HEK293 (cell line): ENCODE results near the gene PRKAG2.

Source experiments
- CTCF ChIP-seq: fragments of 450-650 bp; formaldehyde crosslinking; IDR thresholded peaks from 2 replicates; pipeline ENCODE4 v1.5.1; 2016; ENCODE audit warnings: missing biosample characterization, missing genetic modification characterization
- HOXA7 ChIP-seq: sonication (generic); formaldehyde crosslinking; IDR thresholded peaks from 2 replicates; pipeline ENCODE4 v1.8.1; 2022; ENCODE audit warnings: missing genetic modification reagents, borderline replicate concordance
- KLF1 ChIP-seq: fragments of 450-650 bp; formaldehyde crosslinking; IDR thresholded peaks from 2 replicates; pipeline ENCODE4 v1.5.1; 2016; ENCODE audit warnings: missing biosample characterization, missing genetic modification characterization
- REST ChIP-seq: fragments of 450-650 bp; formaldehyde crosslinking; IDR thresholded peaks from 2 replicates; pipeline ENCODE4 v1.5.1; 2016; ENCODE audit warnings: missing biosample characterization, missing genetic modification characterization
- ZBTB17 ChIP-seq: fragments of 450-650 bp; formaldehyde crosslinking; IDR thresholded peaks from 2 replicates; pipeline ENCODE4 v1.5.1; 2016; ENCODE audit warnings: missing biosample characterization, missing genetic modification characterization
- ZBTB26 ChIP-seq: fragments of 450-650 bp; formaldehyde crosslinking; optimal IDR thresholded peaks from 2 replicates; pipeline ENCODE3; 2016; ENCODE audit warnings: missing biosample characterization, mild to moderate bottlenecking, missing genetic modification characterization
- ZBTB6 ChIP-seq: fragments of 450-650 bp; formaldehyde crosslinking; IDR thresholded peaks from 2 replicates; pipeline ENCODE4 v1.5.1; 2017; ENCODE audit warnings: missing biosample characterization, missing genetic modification characterization
- ZNF561 ChIP-seq: fragments of 450-650 bp; IDR thresholded peaks from 2 replicates; pipeline ENCODE4 v1.5.1; 2018; ENCODE audit warnings: missing biosample characterization, missing genetic modification characterization, borderline replicate concordance
- ZSCAN30 ChIP-seq: fragments of 450-650 bp; IDR thresholded peaks from 2 replicates; pipeline ENCODE4 v1.5.1; 2018; ENCODE audit warnings: missing biosample characterization, mild to moderate bottlenecking, missing genetic modification characterization, moderate library complexity

GRCh38 chr7:151866028-151866427, 10.9 kb downstream of the PRKAG2 start:
- TF ChIP-seq CTCF (tag by site-specific recombination) (no peak), ZBTB26 (no peak), REST (tag by site-specific recombination) (no peak), ZSCAN30 (tag by site-specific recombination) (no peak), HOXA7 (CRISPR knock-in tag) (no peak), ZBTB17 (tag by site-specific recombination) (no peak), KLF1 (tag by site-specific recombination) (no peak), ZNF561 (no peak), ZBTB6 (tag by site-specific recombination) (no peak)
